IgD-negative memory B cell (primary cell): ENCODE data around the gene MON1A. TPM values are rescaled to one million over a fixed set of nuclear protein-coding genes. Genes with fewer than 3 reads are reported as not detected.

ENCODE experiments used
- H3K27ac Mint-ChIP-seq, 3 donors: one replicate each; pipeline ENCODE4 v1.8.0; 2020 to 2022; ENCODE audit warnings: mild to moderate bottlenecking in 3 of 3, mixed read lengths in 3 of 3, moderate library complexity in 1 of 3
- H3K27me3 Mint-ChIP-seq: one replicate; pipeline ENCODE4 v1.8.0; 2021; ENCODE audit warnings: mixed read lengths
- H3K36me3 Mint-ChIP-seq: one replicate; pipeline ENCODE4 v1.8.0; 2020; ENCODE audit warnings: mild to moderate bottlenecking, mixed read lengths
- H3K4me1 Mint-ChIP-seq, 3 donors: one replicate each; pipeline ENCODE4 v1.8.0; 2020 to 2022; ENCODE audit warnings: mixed read lengths in 3 of 3, mild to moderate bottlenecking in 1 of 3
- H3K4me3 Mint-ChIP-seq, 4 donors: one replicate each; pipeline ENCODE4 v1.8.0; 2020 to 2022; ENCODE audit warnings: mild to moderate bottlenecking in 4 of 4, mixed read lengths in 4 of 4, moderate library complexity in 3 of 4
- H3K9me3 Mint-ChIP-seq, 3 donors: one replicate each; pipeline ENCODE4 v1.8.0; 2020 to 2021; ENCODE audit warnings: mixed read lengths in 3 of 3, mild to moderate bottlenecking in 1 of 3
- polyA plus RNA-seq: library from polyadenylated mRNA; unstranded; fragments of 300-500 nt; fragmentation: Illumina TruSeq; gene quantifications from one replicate; pipeline ENCODE4 v1.2.3, GENCODE V29; 2021

The MON1A gene
- polyA plus RNA-seq, 1 donor from 2014 or later: 12.1 TPM

GRCh38 chr3:49882166-49882565 lies 47.4 kb downstream of the MON1A start:
- no peak overlapping the region for H3K27ac Mint-ChIP-seq
- H3K36me3 Mint-ChIP-seq: no peaks in the 10 kb centered on the region
- H3K9me3 Mint-ChIP-seq: no peaks in the 10 kb centered on the region
- no peaks in the 10 kb centered on the region for H3K27me3 Mint-ChIP-seq
- no peak overlapping the region for H3K4me3 Mint-ChIP-seq
- no peaks in the 10 kb centered on the region for H3K4me1 Mint-ChIP-seq

DNA sequence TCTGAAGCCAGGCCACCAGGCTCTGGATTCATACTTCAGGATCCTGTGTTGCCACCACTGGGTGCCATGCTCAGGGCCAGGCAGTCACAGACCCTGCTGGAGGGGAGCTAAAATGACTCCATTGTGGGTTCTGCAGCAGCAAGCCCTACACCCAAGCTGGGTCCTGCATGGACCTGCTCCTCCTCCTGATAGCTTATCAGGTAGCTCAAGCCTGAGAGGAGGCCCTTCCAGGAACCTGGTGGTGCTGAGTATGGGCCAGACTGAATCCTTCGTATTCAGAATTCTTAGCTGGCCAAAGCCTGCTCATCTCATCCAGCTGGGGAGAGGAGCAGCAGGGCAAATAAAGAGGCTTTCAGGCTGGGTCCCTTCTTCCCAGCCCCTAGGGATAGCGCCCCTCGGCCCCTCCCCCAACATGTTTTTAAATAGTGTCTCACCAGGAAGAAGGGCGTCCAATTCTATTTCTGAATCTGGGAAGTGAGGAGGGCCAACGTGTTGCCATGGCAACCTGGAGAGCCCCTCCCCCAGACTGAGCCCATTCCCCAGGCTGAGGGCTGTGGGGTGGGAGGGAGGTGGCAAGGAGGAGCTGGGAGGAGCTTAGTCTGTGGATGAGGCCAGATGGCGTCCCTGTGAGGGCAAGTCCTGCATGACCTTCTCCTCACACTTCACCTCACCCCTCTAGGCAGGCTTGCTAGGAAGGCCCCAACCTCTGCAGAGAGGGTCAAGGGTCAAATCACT lies 48.9 kb downstream of the MON1A start:
- H3K27me3 Mint-ChIP-seq: no peaks in the 10 kb centered on the region
- no peak overlapping the region for H3K4me3 Mint-ChIP-seq
- no peaks in the 10 kb centered on the region for H3K4me1 Mint-ChIP-seq
- no peaks in the 10 kb centered on the region for H3K36me3 Mint-ChIP-seq
- H3K27ac Mint-ChIP-seq: no peak overlapping the region
- H3K9me3 Mint-ChIP-seq: no peaks in the 10 kb centered on the region

DNA sequence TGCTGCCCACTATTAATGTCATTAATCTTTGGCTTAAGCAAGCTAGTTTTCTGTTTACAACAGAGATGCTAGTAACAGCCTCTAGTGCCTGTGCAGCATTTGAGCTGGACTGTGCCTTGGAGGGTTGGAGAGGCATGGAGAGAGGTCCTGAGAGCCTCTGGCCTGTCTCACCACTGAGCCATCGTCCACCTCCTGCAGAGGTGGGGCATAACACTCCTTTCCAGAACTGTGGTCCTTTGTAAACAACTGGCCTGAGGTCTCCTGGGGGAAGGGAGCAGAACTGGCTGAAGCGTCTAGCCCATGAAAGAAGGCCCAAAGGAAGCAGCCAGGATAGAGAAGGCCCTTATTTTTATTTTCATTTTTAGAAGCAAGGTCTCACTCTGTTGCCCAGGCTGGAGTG lies 49.9 kb downstream of the MON1A start:
- Mint-ChIP-seq H3K4me1 (no peaks in the 10 kb centered on the region), H3K9me3 (no peaks in the 10 kb centered on the region), H3K36me3 (peaks cover 3% of the 10 kb centered on the region), H3K27ac (no peak overlapping the region), H3K4me3 (no peak overlapping the region), H3K27me3 (peaks cover 2% of the 10 kb centered on the region)

- Mint-ChIP-seq H3K27me3 (peaks cover 2% of the 10 kb centered on the region), H3K36me3 (peaks cover 3% of the 10 kb centered on the region), H3K4me3 (no peak overlapping the region), H3K9me3 (no peaks in the 10 kb centered on the region), H3K4me1 (no peaks in the 10 kb centered on the region), H3K27ac (no peak overlapping the region)
Measured at GRCh38 chr3:49878686-49879085, 50.9 kb downstream of the MON1A start.

GRCh38 chr3:49877716-49878115 lies 51.9 kb downstream of the MON1A start:
- Mint-ChIP-seq H3K36me3 (peaks cover 3% of the 10 kb centered on the region), H3K9me3 (no peaks in the 10 kb centered on the region), H3K27ac (no peak overlapping the region), H3K27me3 (peaks cover 2% of the 10 kb centered on the region), H3K4me1 (no peaks in the 10 kb centered on the region), H3K4me3 (no peak overlapping the region)

DNA sequence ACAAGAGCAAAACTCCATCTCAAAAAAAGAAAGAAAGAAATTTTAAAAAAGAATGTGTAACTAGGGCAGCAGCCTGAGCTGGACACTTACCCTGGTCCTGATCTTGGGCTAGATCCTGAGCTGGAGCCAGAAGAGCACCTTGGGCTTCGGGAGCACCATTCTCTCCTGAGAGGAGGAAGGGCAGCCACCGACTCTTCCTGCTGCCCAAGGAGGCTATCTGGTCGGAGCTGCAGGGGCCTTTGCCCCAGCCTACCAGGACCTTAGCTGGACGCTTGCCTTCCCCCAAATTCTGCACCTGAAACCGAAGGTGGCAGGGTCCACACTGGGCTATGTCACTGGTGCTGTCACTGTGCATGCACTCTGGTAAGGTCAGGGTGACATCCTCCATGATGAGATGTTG lies 53.0 kb downstream of the MON1A start:
- Mint-ChIP-seq H3K36me3 (peaks cover 3% of the 10 kb centered on the region), H3K4me3 (no peak overlapping the region), H3K4me1 (no peaks in the 10 kb centered on the region), H3K27me3 (peaks cover 2% of the 10 kb centered on the region), H3K9me3 (no peaks in the 10 kb centered on the region), H3K27ac (no peak overlapping the region)

- Mint-ChIP-seq H3K27ac (no peak overlapping the region), H3K36me3 (peaks cover 3% of the 10 kb centered on the region), H3K4me3 (no peak overlapping the region), H3K9me3 (no peaks in the 10 kb centered on the region), H3K4me1 (no peaks in the 10 kb centered on the region), H3K27me3 (peaks cover 7% of the 10 kb centered on the region)
Measured at GRCh38 chr3:49873623-49874022, 56.0 kb downstream of the MON1A start.

DNA sequence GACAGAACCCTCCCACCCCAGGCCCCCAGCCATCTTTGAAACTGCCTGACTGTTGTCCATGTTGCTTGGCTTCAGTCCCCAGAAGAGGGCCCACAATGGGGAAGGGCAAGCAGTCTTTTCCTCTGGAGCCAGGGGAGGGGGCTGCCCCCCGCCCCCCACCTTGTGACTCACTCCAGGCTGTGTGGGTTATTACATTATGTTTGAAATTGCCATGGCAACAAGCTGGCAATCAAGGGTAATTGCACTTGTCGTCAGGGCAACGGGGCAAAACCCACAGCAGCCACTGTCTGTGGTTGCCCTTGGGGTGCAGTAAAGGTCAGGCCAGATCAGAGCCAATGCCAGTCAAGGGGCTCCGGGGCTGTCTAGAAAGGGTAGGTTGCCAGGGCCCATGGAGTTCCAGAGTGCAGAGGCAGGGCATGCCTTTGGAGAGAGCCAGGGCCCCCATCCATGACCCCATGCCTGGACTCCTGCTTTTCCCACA lies 56.8 kb downstream of the MON1A start:
- H3K27me3 Mint-ChIP-seq: peaks cover 13% of the 10 kb centered on the region
- H3K27ac Mint-ChIP-seq: no peak overlapping the region
- no peaks in the 10 kb centered on the region for H3K9me3 Mint-ChIP-seq
- no peaks in the 10 kb centered on the region for H3K4me1 Mint-ChIP-seq
- H3K4me3 Mint-ChIP-seq: peak overlapping the region in 1 of 4 donors; percentile 24
- peaks cover 3% of the 10 kb centered on the region for H3K36me3 Mint-ChIP-seq

GRCh38 chr3:49871531-49872153 lies 58.0 kb downstream of the MON1A start:
- H3K4me1 Mint-ChIP-seq: no peaks in the 10 kb centered on the region
- no peak overlapping the region for H3K27ac Mint-ChIP-seq
- H3K36me3 Mint-ChIP-seq: peaks cover 5% of the 10 kb centered on the region
- H3K4me3 Mint-ChIP-seq: no peak overlapping the region
- H3K9me3 Mint-ChIP-seq: peaks cover 0 to 2% (median 0%) of the 10 kb centered on the region in 3 donors
- peaks cover 13% of the 10 kb centered on the region for H3K27me3 Mint-ChIP-seq

DNA sequence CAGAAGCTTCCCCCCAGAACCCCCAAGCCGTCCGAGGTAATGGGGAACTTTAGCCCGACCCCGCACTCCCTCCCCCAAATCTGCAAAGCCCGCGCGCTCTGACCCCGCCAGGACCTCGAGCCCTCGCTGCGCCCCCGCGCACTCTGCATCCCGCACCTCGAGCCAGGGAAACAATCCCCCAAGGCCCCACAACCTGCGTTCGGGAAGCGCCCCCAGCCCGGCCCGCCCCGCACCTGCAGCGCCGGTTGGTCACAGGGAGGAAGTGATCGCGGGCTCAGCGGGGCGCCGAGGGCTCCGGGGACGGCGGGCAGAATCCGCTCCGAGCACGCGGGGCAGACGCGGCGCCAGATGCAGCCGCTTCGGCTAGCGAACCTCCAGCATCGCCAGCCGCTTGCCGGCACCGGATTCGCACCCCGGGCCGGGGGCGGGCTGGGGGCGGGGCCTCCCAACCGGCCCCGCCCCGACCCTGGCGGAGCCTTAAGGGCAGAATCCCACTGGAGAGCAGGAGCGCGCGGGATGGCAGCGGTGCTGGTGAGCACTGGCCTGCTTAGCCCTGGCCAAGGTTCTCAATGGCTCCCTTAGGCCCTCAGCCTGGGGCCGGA lies 60.0 kb downstream of the MON1A start, which contains the start of gene CAMKV:
Gene CAMKV (minus strand): TSS at position 382 of the 602 bp plus-strand sequence. CDS start 7,518 bp downstream, outside the sequence.
- Mint-ChIP-seq H3K9me3 (peaks cover 0 to 2% (median 0%) of the 10 kb centered on the region in 3 donors), H3K4me3 (peak within 1 kb of the TSS; percentile 35 to 73 (median 48)), H3K4me1 (no peaks in the 10 kb centered on the region), H3K27ac (peak within 1 kb of the TSS in 2 of 3 donors; percentile 31), H3K27me3 (peaks cover 14% of the 10 kb centered on the region), H3K36me3 (peaks cover 1% of the 10 kb centered on the region)

DNA sequence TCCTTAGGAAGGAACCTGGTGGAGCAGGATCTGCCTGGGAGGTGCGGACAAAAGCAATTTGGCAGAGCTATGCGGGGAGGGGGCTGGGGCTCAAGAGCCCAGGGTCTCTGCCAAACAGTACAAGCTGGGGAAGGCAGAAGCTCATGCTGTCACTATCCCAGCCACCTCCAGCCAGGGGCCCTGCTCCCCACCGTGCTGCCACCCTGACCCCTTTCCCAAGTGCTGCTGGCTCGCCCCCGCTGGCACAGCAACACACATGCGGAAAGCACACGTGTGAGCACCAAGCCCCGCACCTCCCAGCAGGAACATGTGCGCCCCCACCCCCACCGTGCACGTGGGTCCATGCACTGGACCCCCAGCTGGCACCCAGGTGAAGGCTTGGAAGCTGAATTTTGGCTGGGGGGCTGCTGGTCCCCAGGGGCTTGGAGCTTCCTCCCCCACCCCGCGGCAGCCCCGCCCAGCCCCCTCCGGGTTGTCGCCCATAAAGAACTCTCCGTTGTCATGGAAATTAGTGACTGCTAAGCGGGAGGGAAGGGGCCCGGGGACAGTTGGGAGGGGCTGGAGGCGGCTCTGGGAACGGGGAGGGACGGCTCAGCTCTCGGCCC lies 60.6 kb downstream of the MON1A start:
- no peak overlapping the region for H3K27ac Mint-ChIP-seq
- H3K27me3 Mint-ChIP-seq: peaks cover 17% of the 10 kb centered on the region
- H3K36me3 Mint-ChIP-seq: peaks cover 1% of the 10 kb centered on the region
- H3K4me3 Mint-ChIP-seq: peak overlapping the region; percentile 35 to 73 (median 48)
- H3K9me3 Mint-ChIP-seq: peaks cover 0 to 2% (median 0%) of the 10 kb centered on the region in 3 donors
- H3K4me1 Mint-ChIP-seq: no peaks in the 10 kb centered on the region

DNA sequence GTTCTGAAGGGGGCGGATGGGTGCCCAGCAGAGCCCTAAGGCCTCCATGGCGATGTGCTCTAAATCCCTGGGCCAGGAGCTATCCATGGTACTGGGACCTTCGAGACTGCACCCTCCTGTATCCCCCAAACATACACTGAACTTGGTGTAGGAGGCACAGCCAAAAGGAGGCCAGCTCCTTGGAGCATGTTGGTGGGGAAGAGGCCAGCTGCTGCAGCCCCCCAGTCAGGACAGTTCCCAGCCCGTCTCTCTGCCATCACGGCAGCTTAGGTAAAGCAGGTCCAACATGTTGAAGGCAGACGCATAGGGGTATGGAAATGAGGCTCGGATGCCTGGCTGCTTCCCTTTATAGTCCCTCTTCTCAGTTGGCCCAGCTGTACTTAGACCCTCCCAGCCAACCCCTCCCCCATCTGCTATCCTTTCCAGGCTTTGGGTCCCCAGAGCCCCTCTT lies 61.7 kb downstream of the MON1A start:
- no peaks in the 10 kb centered on the region for H3K4me1 Mint-ChIP-seq
- no peak overlapping the region for H3K27ac Mint-ChIP-seq
- H3K4me3 Mint-ChIP-seq: peak overlapping the region in 2 of 4 donors; percentile 17 to 35
- peaks cover 1% of the 10 kb centered on the region for H3K36me3 Mint-ChIP-seq
- H3K9me3 Mint-ChIP-seq: peaks cover 0 to 2% (median 0%) of the 10 kb centered on the region in 3 donors
- peaks cover 18% of the 10 kb centered on the region for H3K27me3 Mint-ChIP-seq

- Mint-ChIP-seq H3K4me1 (no peaks in the 10 kb centered on the region), H3K27ac (no peak overlapping the region), H3K9me3 (peaks cover 0 to 2% (median 0%) of the 10 kb centered on the region in 3 donors), H3K4me3 (no peak overlapping the region), H3K27me3 (peaks cover 18% of the 10 kb centered on the region), H3K36me3 (peaks cover 1% of the 10 kb centered on the region)
Measured at GRCh38 chr3:49867400-49867799, 62.2 kb downstream of the MON1A start.

- peaks cover 0 to 2% (median 0%) of the 10 kb centered on the region in 3 donors for H3K9me3 Mint-ChIP-seq
- no peak overlapping the region for H3K4me3 Mint-ChIP-seq
- H3K27me3 Mint-ChIP-seq: peaks cover 14% of the 10 kb centered on the region
- H3K4me1 Mint-ChIP-seq: no peaks in the 10 kb centered on the region
- peaks cover 4% of the 10 kb centered on the region for H3K36me3 Mint-ChIP-seq
- H3K27ac Mint-ChIP-seq: peak overlapping the region in 1 of 3 donors; percentile 76
Measured at GRCh38 chr3:49865198-49865784, 64.3 kb downstream of the MON1A start.
